ENCODE measurements around the gene SEMA4C. TPM values are rescaled to one million over a fixed set of nuclear protein-coding genes. Genes with fewer than 3 reads are reported as not detected.

The SEMA4C gene
- total and polyA plus RNA-seq, 9 of the 15 experiments (the other 6 are each of a cell fraction or from before 2014, with no cell fraction given), result 0.32 to 59.7 (median 23.9) TPM

GRCh38 chr2:96868555-96869280, 1.2 kb downstream of the SEMA4C start (continued):
- no peak for TF ChIP-seq GTF2F1 (IDR thresholded peaks at IDR 0.05; ENCODE audit: low read depth, low read length)
- no peak for TF ChIP-seq GATA2 (CRISPR knock-in tag; IDR thresholded peaks at IDR 0.05)
- no peak for TF ChIP-seq RUNX1 (IDR thresholded peaks at IDR 0.05; ENCODE audit: low read depth)
- TF ChIP-seq MAFF (IDR thresholded peaks at IDR 0.05; ENCODE audit: low read length), result no peak
- TF ChIP-seq ZNF75A (CRISPR knock-in tag; IDR thresholded peaks at IDR 0.05), result no peak
- no peak for TF ChIP-seq NR0B1 (IDR thresholded peaks at IDR 0.05; ENCODE audit: partially characterized antibody)
- no peak for TF ChIP-seq HNRNPL (IDR thresholded peaks at IDR 0.05; ENCODE audit: low read depth, low read length)
- TF ChIP-seq SPI1 (IDR thresholded peaks at IDR 0.05; ENCODE audit: borderline replicate concordance, low read depth, low read length), result peak; percentile 55; the same call in 1 of the 2 replicates
- TF ChIP-seq, protein P1, sequence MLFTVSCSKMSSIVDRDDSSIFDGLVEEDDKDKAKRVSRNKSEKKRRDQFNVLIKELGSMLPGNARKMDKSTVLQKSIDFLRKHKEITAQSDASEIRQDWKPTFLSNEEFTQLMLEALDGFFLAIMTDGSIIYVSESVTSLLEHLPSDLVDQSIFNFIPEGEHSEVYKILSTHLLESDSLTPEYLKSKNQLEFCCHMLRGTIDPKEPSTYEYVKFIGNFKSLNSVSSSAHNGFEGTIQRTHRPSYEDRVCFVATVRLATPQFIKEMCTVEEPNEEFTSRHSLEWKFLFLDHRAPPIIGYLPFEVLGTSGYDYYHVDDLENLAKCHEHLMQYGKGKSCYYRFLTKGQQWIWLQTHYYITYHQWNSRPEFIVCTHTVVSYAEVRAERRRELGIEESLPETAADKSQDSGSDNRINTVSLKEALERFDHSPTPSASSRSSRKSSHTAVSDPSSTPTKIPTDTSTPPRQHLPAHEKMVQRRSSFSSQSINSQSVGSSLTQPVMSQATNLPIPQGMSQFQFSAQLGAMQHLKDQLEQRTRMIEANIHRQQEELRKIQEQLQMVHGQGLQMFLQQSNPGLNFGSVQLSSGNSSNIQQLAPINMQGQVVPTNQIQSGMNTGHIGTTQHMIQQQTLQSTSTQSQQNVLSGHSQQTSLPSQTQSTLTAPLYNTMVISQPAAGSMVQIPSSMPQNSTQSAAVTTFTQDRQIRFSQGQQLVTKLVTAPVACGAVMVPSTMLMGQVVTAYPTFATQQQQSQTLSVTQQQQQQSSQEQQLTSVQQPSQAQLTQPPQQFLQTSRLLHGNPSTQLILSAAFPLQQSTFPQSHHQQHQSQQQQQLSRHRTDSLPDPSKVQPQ (CRISPR knock-in tag; IDR thresholded peaks at IDR 0.05; ENCODE audit: borderline replicate concordance), result no peak
- no peak for TF ChIP-seq ZNF707 (CRISPR knock-in tag; conservative IDR thresholded peaks at IDR 0.05)
- TF ChIP-seq, protein P2, sequence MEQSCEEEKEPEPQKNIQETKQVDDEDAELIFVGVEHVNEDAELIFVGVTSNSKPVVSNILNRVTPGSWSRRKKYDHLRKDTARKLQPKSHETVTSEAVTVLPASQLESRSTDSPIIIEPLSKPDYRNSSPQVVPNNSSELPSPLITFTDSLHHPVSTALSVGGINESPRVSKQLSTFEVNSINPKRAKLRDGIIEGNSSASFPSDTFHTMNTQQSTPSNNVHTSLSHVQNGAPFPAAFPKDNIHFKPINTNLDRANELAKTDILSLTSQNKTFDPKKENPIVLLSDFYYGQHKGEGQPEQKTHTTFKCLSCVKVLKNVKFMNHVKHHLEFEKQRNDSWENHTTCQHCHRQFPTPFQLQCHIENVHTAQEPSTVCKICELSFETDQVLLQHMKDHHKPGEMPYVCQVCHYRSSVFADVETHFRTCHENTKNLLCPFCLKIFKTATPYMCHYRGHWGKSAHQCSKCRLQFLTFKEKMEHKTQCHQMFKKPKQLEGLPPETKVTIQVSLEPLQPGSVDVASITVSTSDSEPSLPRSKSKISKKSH (CRISPR knock-in tag; IDR thresholded peaks at IDR 0.05), result no peak
- TF ChIP-seq UBTF (IDR thresholded peaks at IDR 0.05; ENCODE audit: borderline replicate concordance in 1 of 2, low read depth in 2 of 2, low read length in 2 of 2), result 0 out of 4 replicates have a peak, but pooled peaks of 1 of the 2 experiments have one; percentile 45
- TF ChIP-seq, protein P3, sequence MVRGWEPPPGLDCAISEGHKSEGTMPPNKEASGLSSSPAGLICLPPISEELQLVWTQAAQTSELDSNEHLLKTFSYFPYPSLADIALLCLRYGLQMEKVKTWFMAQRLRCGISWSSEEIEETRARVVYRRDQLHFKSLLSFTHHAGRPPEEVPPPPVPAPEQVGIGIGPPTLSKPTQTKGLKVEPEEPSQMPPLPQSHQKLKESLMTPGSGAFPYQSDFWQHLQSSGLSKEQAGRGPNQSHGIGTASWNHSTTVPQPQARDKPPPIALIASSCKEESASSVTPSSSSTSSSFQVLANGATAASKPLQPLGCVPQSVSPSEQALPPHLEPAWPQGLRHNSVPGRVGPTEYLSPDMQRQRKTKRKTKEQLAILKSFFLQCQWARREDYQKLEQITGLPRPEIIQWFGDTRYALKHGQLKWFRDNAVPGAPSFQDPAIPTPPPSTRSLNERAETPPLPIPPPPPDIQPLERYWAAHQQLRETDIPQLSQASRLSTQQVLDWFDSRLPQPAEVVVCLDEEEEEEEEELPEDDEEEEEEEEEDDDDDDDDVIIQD (CRISPR knock-in tag; IDR thresholded peaks at IDR 0.05), result no peak
- TF ChIP-seq ESRRA (IDR thresholded peaks at IDR 0.05; ENCODE audit: borderline replicate concordance, low read depth), result no peak
- peak; percentile 67; the same call in 1 of the 2 replicates for TF ChIP-seq XRCC5 (IDR thresholded peaks at IDR 0.05; ENCODE audit: low read depth, low read length)
- no peak for TF ChIP-seq SOX6 (IDR thresholded peaks at IDR 0.05)
- no peak for TF ChIP-seq SMARCA5 (IDR thresholded peaks at IDR 0.05)
- TF ChIP-seq DNMT1 (IDR thresholded peaks at IDR 0.05), result no peak
- no peak for TF ChIP-seq GTF2A2 (tag; IDR thresholded peaks at IDR 0.05)
